IPS-18c (cell line): ENCODE results near the gene TSPAN18.

Source experiments
- H3K4me3 ChIP-seq: 2 replicates; pipeline ENCODE4 v1.7.0; 2013; ENCODE audit warnings: low read depth, mild to moderate bottlenecking, low read length, moderate library complexity; ENCODE audit not compliant: insufficient read depth
- H3K9me3 ChIP-seq: one replicate; pipeline ENCODE4 v1.6.1; 2013; ENCODE audit warnings: mild to moderate bottlenecking, low read length, moderate library complexity; ENCODE audit not compliant: control insufficient read depth, insufficient read depth

The TSPAN18 gene

GRCh38 chr11:44948155-44948554 lies 221.4 kb downstream of the TSPAN18 start:
- H3K9me3 ChIP-seq, result no peaks in the 10 kb centered on the region
- H3K4me3 ChIP-seq, result no peak overlapping the region

GRCh38 chr11:44949160-44950030 lies 222.6 kb downstream of the TSPAN18 start:
- Histone ChIP-seq H3K4me3 (peak overlapping the region; percentile 81), H3K9me3 (no peaks in the 10 kb centered on the region)

- H3K9me3 ChIP-seq, result no peaks in the 10 kb centered on the region
- peak overlapping the region; percentile 81 for H3K4me3 ChIP-seq
Observed at GRCh38 chr11:44950031-44950624, 223.4 kb downstream of the TSPAN18 start.

- Histone ChIP-seq H3K4me3 (peak within 1 kb of the TSS; percentile 81), H3K9me3 (no peaks in the 10 kb centered on the region)
Observed at GRCh38 chr11:44950625-44951476, 224.1 kb downstream of the TSPAN18 start, which contains the start of gene TP53I11. Gene TP53I11 (minus strand): TSS chr11:44950883. CDS start chr11:44938335, 12,548 bp downstream.

GRCh38 chr11:44952082-44952481 lies 225.3 kb downstream of the TSPAN18 start:
- Histone ChIP-seq H3K4me3 (no peak overlapping the region), H3K9me3 (no peaks in the 10 kb centered on the region)

GRCh38 chr11:44952500-44953260 lies 225.9 kb downstream of the TSPAN18 start:
- H3K4me3 ChIP-seq, result no peak overlapping the region
- no peaks in the 10 kb centered on the region for H3K9me3 ChIP-seq

- no peaks in the 10 kb centered on the region for H3K9me3 ChIP-seq
- no peak overlapping the region for H3K4me3 ChIP-seq
Observed at GRCh38 chr11:44954051-44954906, 227.5 kb downstream of the TSPAN18 start.

GRCh38 chr11:44955015-44955738 lies 228.4 kb downstream of the TSPAN18 start:
- no peak overlapping the region for H3K4me3 ChIP-seq
- no peaks in the 10 kb centered on the region for H3K9me3 ChIP-seq

GRCh38 chr11:44957040-44957515 lies 230.3 kb downstream of the TSPAN18 start:
- H3K4me3 ChIP-seq, result peak overlapping the region; percentile 40
- H3K9me3 ChIP-seq, result no peaks in the 10 kb centered on the region

GRCh38 chr11:44957776-44958564 lies 231.2 kb downstream of the TSPAN18 start:
- Histone ChIP-seq H3K4me3 (no peak overlapping the region; the same call in 1 of the 2 replicates), H3K9me3 (no peaks in the 10 kb centered on the region)

- no peaks in the 10 kb centered on the region for H3K9me3 ChIP-seq
- no peak overlapping the region for H3K4me3 ChIP-seq
Observed at GRCh38 chr11:44959064-44959463, 232.3 kb downstream of the TSPAN18 start.

GRCh38 chr11:44960200-44960845 lies 233.6 kb downstream of the TSPAN18 start:
- Histone ChIP-seq H3K9me3 (no peaks in the 10 kb centered on the region), H3K4me3 (no peak overlapping the region)

- H3K9me3 ChIP-seq, result no peaks in the 10 kb centered on the region
- H3K4me3 ChIP-seq, result no peak overlapping the region
Observed at GRCh38 chr11:44962464-44962863, 235.7 kb downstream of the TSPAN18 start.

GRCh38 chr11:44963136-44963535 lies 236.4 kb downstream of the TSPAN18 start:
- no peak overlapping the region for H3K4me3 ChIP-seq
- H3K9me3 ChIP-seq, result no peaks in the 10 kb centered on the region
